H1 (cell line): ENCODE data around the gene ALK. TPM values are rescaled to one million over a fixed set of nuclear protein-coding genes. Genes with fewer than 3 reads are reported as not detected.

Source experiments
- CTCF ChIA-PET: fragments of 300-600 bp; sonication (Branson Sonifier 250); formaldehyde crosslinking; loops from one replicate; lab custom pipeline; 2021; ENCODE audit not compliant: partially characterized antibody; lab: Charles Lee
- POLR2A ChIA-PET: fragments of 300-600 bp; sonication (Branson Sonifier 250); formaldehyde crosslinking; loops from one replicate; lab custom pipeline; 2021; ENCODE audit warnings: inconsistent platforms; ENCODE audit not compliant: partially characterized antibody; lab: Charles Lee
- DNase-seq, 2 experiments: peaks; one replicate each; pipeline versions ENCODE4 v3.0.0 to v3.0.0-alpha.2; 2010 to 2022; ENCODE audit warnings: low spot score in 2 of 2, low read depth in 1 of 2, mixed read lengths in 1 of 2
- FAIRE-seq: peaks from 2 replicates; lab custom pipeline; 2011; peaks lifted over from hg19 to GRCh38; lab: Jason Lieb, UNC
- H2AFZ ChIP-seq: 2 replicates; pipeline ENCODE4 v1.8.1; 2012; ENCODE audit warnings: low read length, inconsistent platforms
- H2AK5ac ChIP-seq: 2 replicates; pipeline ENCODE4 v1.6.1; 2013; ENCODE audit warnings: low read depth, low read length
- H2BK120ac ChIP-seq: replicated peaks from 2 replicates; pipeline ENCODE3; 2013; ENCODE audit warnings: low read depth, low read length, inconsistent platforms
- H2BK12ac ChIP-seq: 2 replicates; pipeline ENCODE4 v1.6.1; 2013; ENCODE audit warnings: low read depth, low read length
- H2BK15ac ChIP-seq: 2 replicates; pipeline ENCODE4 v1.6.1; 2013; ENCODE audit warnings: low read length
- H2BK20ac ChIP-seq: 2 replicates; pipeline ENCODE4 v1.6.1; 2013; ENCODE audit warnings: low read length
- H2BK5ac ChIP-seq: 2 replicates; pipeline ENCODE4 v1.6.1; 2013; ENCODE audit warnings: low read depth, low read length
- H3K14ac ChIP-seq: 2 replicates; pipeline ENCODE4 v1.6.1; 2013; ENCODE audit warnings: inconsistent platforms; ENCODE audit not compliant: insufficient read length
- H3K18ac ChIP-seq: 2 replicates; pipeline ENCODE4 v1.6.1; 2013; ENCODE audit warnings: low read length; ENCODE audit errors: extremely low read depth
- H3K23ac ChIP-seq: 2 replicates; pipeline ENCODE4 v1.6.1; 2013; ENCODE audit warnings: inconsistent platforms; ENCODE audit not compliant: insufficient read length
- H3K23me2 ChIP-seq: 2 replicates; pipeline ENCODE4 v1.6.1; 2013; ENCODE audit warnings: low read depth, low read length
- H3K27ac ChIP-seq: 2 replicates; pipeline ENCODE4 v1.6.1; 2011; ENCODE audit warnings: low read depth, low read length, inconsistent platforms
- H3K27me3 ChIP-seq, 4 experiments: replicated peaks in 1 of 4; 1 replicate in 1 of 4; 2 replicates in 3 of 4; pipeline versions ENCODE4 v1.6.1 to v1.8.1; 2011 to 2013; ENCODE audit warnings: low read length in 3 of 4, mild to moderate bottlenecking in 3 of 4, inconsistent platforms in 2 of 4, mixed read lengths in 2 of 4, moderate library complexity in 1 of 4; ENCODE audit not compliant: control insufficient read depth in 3 of 4, insufficient read depth in 3 of 4; ENCODE audit errors: extremely low read depth in 1 of 4
- H3K36me3 ChIP-seq, 4 experiments: 2 replicates each; pipeline versions ENCODE4 v1.6.1 to v1.8.1; 2011 to 2013; ENCODE audit warnings: mild to moderate bottlenecking in 4 of 4, low read length in 3 of 4, moderate library complexity in 2 of 4, control low read depth in 1 of 4, inconsistent platforms in 1 of 4; ENCODE audit not compliant: insufficient read depth in 4 of 4, control insufficient read depth in 2 of 4
- H3K4ac ChIP-seq: replicated peaks from 2 replicates; pipeline ENCODE3; 2013; ENCODE audit warnings: low read length, low read depth, mixed read lengths, inconsistent platforms; ENCODE audit not compliant: insufficient read length
- H3K4me1 ChIP-seq, 4 experiments: replicated peaks in 1 of 4; 1 replicate in 1 of 4; 2 replicates in 3 of 4; pipeline versions ENCODE4 v1.6.1 to v1.8.1; 2011 to 2013; ENCODE audit warnings: low read length in 3 of 4, inconsistent platforms in 2 of 4, mixed read lengths in 1 of 4; ENCODE audit not compliant: insufficient read depth in 4 of 4, control insufficient read depth in 3 of 4
- H3K4me2 ChIP-seq, 2 experiments: 2 replicates each; pipeline versions ENCODE4 v1.6.1 to v1.8.1; 2011 to 2013; ENCODE audit warnings: low read depth in 2 of 2, low read length in 2 of 2, control low read depth in 1 of 2, inconsistent platforms in 1 of 2, mild to moderate bottlenecking in 1 of 2; ENCODE audit not compliant: insufficient read depth in 1 of 2
- H3K4me3 ChIP-seq, 4 experiments: fragments of 200-600, 300-600 bp in 1 of 4; sonication (generic), shearing (Covaris generic), sonication (Bioruptor Twin) in 1 of 4; 2 replicates each; pipeline versions ENCODE4 v1.5.1 to v1.8.1; 2011 to 2016; ENCODE audit warnings: low read length in 4 of 4, low read depth in 3 of 4, control low read depth in 2 of 4, inconsistent platforms in 2 of 4, mild to moderate bottlenecking in 2 of 4, mixed read lengths in 1 of 4, moderate library complexity in 1 of 4; ENCODE audit not compliant: insufficient read depth in 2 of 4; ENCODE audit errors: extremely low read depth in 1 of 4
- H3K56ac ChIP-seq: replicated peaks from 2 replicates; pipeline ENCODE3; 2013; ENCODE audit warnings: low read depth, mild to moderate bottlenecking, mixed read lengths, low read length, inconsistent platforms; ENCODE audit not compliant: insufficient read length
- H3K79me1 ChIP-seq: 2 replicates; pipeline ENCODE4 v1.6.1; 2013; ENCODE audit warnings: low read depth, low read length, control low read depth
- H3K79me2 ChIP-seq, 2 experiments: 2 replicates each; pipeline versions ENCODE4 v1.6.1 to v1.8.1; 2012 to 2013; ENCODE audit warnings: low read length in 2 of 2, mild to moderate bottlenecking in 2 of 2, inconsistent platforms in 1 of 2; ENCODE audit not compliant: insufficient read depth in 2 of 2, control insufficient read depth in 1 of 2
- H3K9ac ChIP-seq, 4 experiments: replicated peaks in 1 of 4; 1 replicate in 1 of 4; 2 replicates in 3 of 4; pipeline versions ENCODE4 v1.6.1 to v1.8.1; 2011 to 2013; ENCODE audit warnings: low read depth in 3 of 4, low read length in 3 of 4, control low read depth in 2 of 4, mild to moderate bottlenecking in 2 of 4, moderate library complexity in 2 of 4, inconsistent platforms in 1 of 4; ENCODE audit errors: extremely low read depth in 1 of 4
- H3K9me3 ChIP-seq, 2 experiments: 2 replicates each; pipeline versions ENCODE4 v1.6.1 to v1.8.1; 2012 to 2013; ENCODE audit warnings: mild to moderate bottlenecking in 2 of 2, moderate library complexity in 2 of 2, control low read depth in 1 of 2, inconsistent platforms in 1 of 2, low read depth in 1 of 2, low read length in 1 of 2, mixed read lengths in 1 of 2; ENCODE audit not compliant: insufficient read depth in 2 of 2
- H4K20me1 ChIP-seq, 2 experiments: replicated peaks in 1 of 2; 2 replicates each; pipeline versions ENCODE3 to v1.8.1; 2011 to 2013; ENCODE audit warnings: inconsistent platforms in 2 of 2, low read length in 2 of 2, mild to moderate bottlenecking in 1 of 2; ENCODE audit not compliant: insufficient read depth in 2 of 2, control insufficient read depth in 1 of 2
- H4K5ac ChIP-seq: 2 replicates; pipeline ENCODE4 v1.6.1; 2013; ENCODE audit warnings: low read length, low read depth, mixed read lengths, inconsistent platforms; ENCODE audit not compliant: insufficient read length
- H4K8ac ChIP-seq: 2 replicates; pipeline ENCODE4 v1.8.0; 2013; ENCODE audit warnings: mild to moderate bottlenecking, moderate library complexity, low read length, inconsistent platforms; ENCODE audit not compliant: insufficient read depth; ENCODE audit errors: extremely low read depth
- H4K91ac ChIP-seq: replicated peaks from 2 replicates; pipeline ENCODE3; 2013; ENCODE audit warnings: low read length, mixed read lengths, inconsistent platforms; ENCODE audit not compliant: insufficient read length
- CBX5 ChIP-seq: fragments of 300-800, 300-1000 bp; sonication (generic); IDR thresholded peaks from 2 replicates; pipeline ENCODE4 v1.7.1; 2016; ENCODE audit warnings: antibody characterized with exemption, low read length, low read depth
- CHD2 ChIP-seq: IDR thresholded peaks from 2 replicates; pipeline ENCODE4 v1.6.1; 2012; ENCODE audit warnings: low read length, improper control_type of control experiment
- MAFK ChIP-seq: IDR thresholded peaks from 2 replicates; pipeline ENCODE4 v1.6.1; 2012; ENCODE audit warnings: low read depth, mild to moderate bottlenecking, improper control_type of control experiment, low read length
- SIN3A ChIP-seq, 2 experiments: IDR thresholded peaks in 1 of 2; conservative IDR thresholded peaks in 1 of 2; 2 replicates each; pipeline ENCODE4 v1.6.1; 2011 to 2012; ENCODE audit warnings: low read length in 2 of 2, improper control_type of control experiment in 1 of 2, low read depth in 1 of 2, mild to moderate bottlenecking in 1 of 2
- SIRT6 ChIP-seq: IDR thresholded peaks from one replicate; pipeline ENCODE4 v1.7.1; 2012; ENCODE audit warnings: low read length, inconsistent platforms
- WGBS, 2 experiments: shearing (Covaris generic) in 1 of 2; methylation state at CpG; one replicate each; pipeline versions ENCODE4 v1.1.6 to v1.1.7; 2013 to 2015; ENCODE audit warnings: low lambda C conversion rate in 2 of 2, mixed read lengths in 2 of 2, inconsistent platforms in 1 of 2, low coverage in 1 of 2, missing lambda C conversion rate in 1 of 2; ENCODE audit not compliant: insufficient replicate concordance in 2 of 2, insufficient coverage in 1 of 2, insufficient read length in 1 of 2; ENCODE audit errors: extremely low coverage in 1 of 2, missing lambda C conversion rate in 1 of 2; 5-methylcytosine and 5-hydroxymethylcytosine counted together
- polyA plus RNA-seq, 7 experiments: library from polyadenylated mRNA; depleted of rRNA in 3 of 7; stranded (reverse) in 5 of 7; unstranded in 2 of 7; fragments of >200 nt in 5 of 7; fragments of 200-250 nt in 2 of 7; gene quantifications; 1 replicate in 5 of 7; 2 replicates in 1 of 7; 4 replicates in 1 of 7; pipeline versions ENCODE4 v1.2.1 to v1.2.3, GENCODE V29; 2011 to 2013; ENCODE audit warnings: missing spikeins in 2 of 7, mixed read lengths in 2 of 7
- total RNA-seq: library from RNA; stranded (reverse); fragmentation: NEBNext Ultra II Directional; extraction: Animal tissue kit (Norgen Biotek cat#: 25700); gene quantifications from 2 replicates; pipeline ENCODE4 v1.2.1, GENCODE V29; 2021

ALK gene
- total and polyA plus RNA-seq, 2 of the 8 experiments (the other 6 are each of a cell fraction or from before 2014, with no cell fraction given) = 0.02 to 0.09 TPM

GRCh38 chr2:29417630-29418029 lies 503.8 kb downstream of the ALK start:
- H3K18ac ChIP-seq = no peak overlapping the region
- ChIA-PET CTCF (interaction anchor here (1.2 kb wide), 1 partner anchor 19 kb away, joined by 4 read pairs; no protein-coding TSS in a partner anchor), POLR2A (no interaction called here)
- H2BK20ac ChIP-seq = no peak overlapping the region
- H3K23me2 ChIP-seq = no peaks in the 10 kb centered on the region
- no peaks in the 10 kb centered on the region for H3K36me3 ChIP-seq
- H2AK5ac ChIP-seq = no peak overlapping the region
- FAIRE-seq = no peak
- no peak overlapping the region for H3K4me2 ChIP-seq
- no peaks in the 10 kb centered on the region for H3K9me3 ChIP-seq
- H2BK120ac ChIP-seq = no peak overlapping the region
- H3K79me1 ChIP-seq = no peaks in the 10 kb centered on the region
- no peak overlapping the region for H4K8ac ChIP-seq
- WGBS, 2 experiments = 94% methylated on average over 6 of the region's 6 CpGs; no CpG with 5 or more reads in 1 of the 2 experiments
- H3K4ac ChIP-seq = no peak overlapping the region
- no peak overlapping the region for H3K4me3 ChIP-seq
- H4K20me1 ChIP-seq = no peaks in the 10 kb centered on the region
- DNase-seq = no peak
- H4K91ac ChIP-seq = no peak overlapping the region
- H2BK5ac ChIP-seq = no peak overlapping the region
- no peaks in the 10 kb centered on the region for H3K79me2 ChIP-seq
- no peak overlapping the region for H3K27ac ChIP-seq
- H3K56ac ChIP-seq = no peak overlapping the region
- peaks cover 0 to 6% (median 2%) of the 10 kb centered on the region in 4 experiments; a peak in 4 of 7 replicates for H3K4me1 ChIP-seq
- TF ChIP-seq SIN3A (conservative IDR thresholded peaks at IDR 0.05 in 1 of 2, IDR thresholded peaks at IDR 0.05 in 1 of 2; ENCODE audit: low read depth in 1 of 2, low read length in 2 of 2) (no peak), CBX5 (no peak), SIRT6 (no peak), CHD2 (no peak), MAFK (no peak)
- TF ChIP-seq, all 59 proteins: peak for 0
- no peak overlapping the region for H4K5ac ChIP-seq
- H3K27me3 ChIP-seq = no peaks in the 10 kb centered on the region
- no peak overlapping the region for H3K14ac ChIP-seq
- no peak overlapping the region for H3K9ac ChIP-seq
- no peak overlapping the region for H2BK12ac ChIP-seq
- H2BK15ac ChIP-seq = no peak overlapping the region
- no peak overlapping the region for H2AFZ ChIP-seq
- no peak overlapping the region for H3K23ac ChIP-seq
